Dermis microvascular lymphatic vessel endothelial cell (primary cell): ENCODE measurements around the gene PLEKHA5. TPM values are rescaled to one million over a fixed set of nuclear protein-coding genes. Genes with fewer than 3 reads are reported as not detected.
"Not testable (repeated sequence)": the region's sequence is repeated elsewhere in the genome, so short reads cannot be mapped to it uniquely, and the experiment has no call there.

Experiments
- DNase-seq, 2 donors: peaks; one replicate each; pipeline versions ENCODE4 v3.0.0 to v3.0.0-alpha.2; 2010; ENCODE audit warnings: low read depth in 2 of 2
- total RNA-seq: library from RNA; depleted of rRNA; stranded (reverse); fragments of >200 nt; gene quantifications from 2 replicates; pipeline ENCODE4 v1.2.1, GENCODE V29; 2014

Gene PLEKHA5
- total RNA-seq, 1 donor from 2014 or later = 6.3 TPM

GRCh38 chr12:19166387-19166786 lies 36.9 kb downstream of the PLEKHA5 start:
- no peak for DNase-seq

- DNase-seq = no peak
Measured at GRCh38 chr12:19166956-19167355, 37.4 kb downstream of the PLEKHA5 start.

GRCh38 chr12:19167708-19168107 lies 38.2 kb downstream of the PLEKHA5 start:
- DNase-seq = no peak

GRCh38 chr12:19168644-19169043 lies 39.1 kb downstream of the PLEKHA5 start:
- DNase-seq = no peak

- DNase-seq = no peak
Measured at GRCh38 chr12:19169222-19169621, 39.7 kb downstream of the PLEKHA5 start.

GRCh38 chr12:19170286-19170685 lies 40.8 kb downstream of the PLEKHA5 start:
- DNase-seq = not testable (repeated sequence)

- DNase-seq = peak in 1 of 2 donors; percentile 3
Measured at GRCh38 chr12:19171731-19172130, 42.2 kb downstream of the PLEKHA5 start.

- DNase-seq = no peak
Measured at GRCh38 chr12:19177754-19178153, 48.2 kb downstream of the PLEKHA5 start.

- no peak for DNase-seq
Measured at GRCh38 chr12:19179986-19180385, 50.5 kb downstream of the PLEKHA5 start.

- peak in 1 of 2 donors; percentile 13 for DNase-seq
Measured at GRCh38 chr12:19181666-19182426, 52.3 kb downstream of the PLEKHA5 start.

GRCh38 chr12:19183121-19183838 lies 53.7 kb downstream of the PLEKHA5 start:
- no peak for DNase-seq

- no peak for DNase-seq
Measured at GRCh38 chr12:19185262-19185929, 55.9 kb downstream of the PLEKHA5 start.

- DNase-seq = peak; percentile 45 to 65
Measured at GRCh38 chr12:19186722-19187661, 57.5 kb downstream of the PLEKHA5 start.

GRCh38 chr12:19189522-19189921 lies 60.0 kb downstream of the PLEKHA5 start:
- no peak for DNase-seq

GRCh38 chr12:19190292-19191031 lies 60.9 kb downstream of the PLEKHA5 start:
- peak; percentile 18 to 63 for DNase-seq

- no peak for DNase-seq
Measured at GRCh38 chr12:19191089-19191488, 61.6 kb downstream of the PLEKHA5 start.

GRCh38 chr12:19191563-19191962 lies 62.0 kb downstream of the PLEKHA5 start:
- no peak for DNase-seq

GRCh38 chr12:19192710-19193109 lies 63.2 kb downstream of the PLEKHA5 start:
- no peak for DNase-seq

- DNase-seq = no peak
Measured at GRCh38 chr12:19194963-19195362, 65.4 kb downstream of the PLEKHA5 start.

- no peak for DNase-seq
Measured at GRCh38 chr12:19196959-19197630, 67.6 kb downstream of the PLEKHA5 start.
